Panc1 (cell line): ENCODE measurements around the gene NUDT3.

Experiments used
- POLR2AphosphoS5 ChIP-seq: IDR thresholded peaks from 2 replicates; pipeline ENCODE4 v1.6.1; 2012; ENCODE audit warnings: mild to moderate bottlenecking, low read depth, low read length, moderate library complexity
- SIN3A ChIP-seq: IDR thresholded peaks from 2 replicates; pipeline ENCODE4 v1.6.1; 2012; ENCODE audit warnings: low read depth, mild to moderate bottlenecking, low read length, moderate library complexity, borderline replicate concordance; ENCODE audit not compliant: insufficient read depth
- TCF7L2 ChIP-seq: IDR thresholded peaks from 2 replicates; pipeline ENCODE4 v1.6.1; 2011; ENCODE audit warnings: mild to moderate bottlenecking, low read depth, low read length, inconsistent platforms
- TF ChIP-seq, protein P1 (sequence below): fragments of 450-650 bp; IDR thresholded peaks from 2 replicates; pipeline ENCODE4 v1.5.1; 2017; ENCODE audit warnings: mild to moderate bottlenecking
- TF ChIP-seq, protein P2 (sequence below), 2 experiments: IDR thresholded peaks; 2 replicates each; pipeline ENCODE4 v1.6.1; 2011 to 2012; ENCODE audit warnings: low read depth in 2 of 2, control low read depth in 1 of 2, low read length in 1 of 2, mild to moderate bottlenecking in 1 of 2, moderate library complexity in 1 of 2; ENCODE audit not compliant: insufficient read depth in 1 of 2

DNA sequence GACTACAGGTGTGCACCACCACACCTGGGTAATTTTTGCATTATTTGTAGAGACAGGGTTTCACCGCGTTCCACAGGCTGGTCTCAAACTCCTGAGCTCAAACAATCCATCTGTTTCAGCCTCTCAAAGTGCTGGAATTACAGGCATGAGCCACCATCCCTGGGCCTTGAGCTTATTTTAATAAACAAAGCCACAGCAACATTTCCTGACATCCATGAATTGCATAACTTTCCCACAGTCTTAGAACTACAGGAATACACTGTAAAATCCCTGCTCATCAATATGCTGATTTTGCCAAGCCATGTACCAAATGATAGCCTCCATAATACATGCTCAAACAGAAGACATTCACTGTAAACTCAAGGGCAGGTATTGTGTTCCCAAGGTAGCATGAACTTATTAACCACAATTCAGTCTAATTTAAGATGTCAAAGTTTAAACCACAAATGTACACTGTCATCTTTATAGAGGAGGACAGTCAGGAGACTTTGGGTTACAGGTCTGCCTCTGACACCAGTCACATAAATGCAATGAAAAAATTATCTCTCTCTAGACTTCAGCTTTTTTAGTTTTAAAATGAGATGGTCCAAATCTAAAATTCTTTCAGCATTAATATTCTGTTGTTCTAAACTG is 40.0 kb downstream of the NUDT3 start:
- TF ChIP-seq, protein P1, sequence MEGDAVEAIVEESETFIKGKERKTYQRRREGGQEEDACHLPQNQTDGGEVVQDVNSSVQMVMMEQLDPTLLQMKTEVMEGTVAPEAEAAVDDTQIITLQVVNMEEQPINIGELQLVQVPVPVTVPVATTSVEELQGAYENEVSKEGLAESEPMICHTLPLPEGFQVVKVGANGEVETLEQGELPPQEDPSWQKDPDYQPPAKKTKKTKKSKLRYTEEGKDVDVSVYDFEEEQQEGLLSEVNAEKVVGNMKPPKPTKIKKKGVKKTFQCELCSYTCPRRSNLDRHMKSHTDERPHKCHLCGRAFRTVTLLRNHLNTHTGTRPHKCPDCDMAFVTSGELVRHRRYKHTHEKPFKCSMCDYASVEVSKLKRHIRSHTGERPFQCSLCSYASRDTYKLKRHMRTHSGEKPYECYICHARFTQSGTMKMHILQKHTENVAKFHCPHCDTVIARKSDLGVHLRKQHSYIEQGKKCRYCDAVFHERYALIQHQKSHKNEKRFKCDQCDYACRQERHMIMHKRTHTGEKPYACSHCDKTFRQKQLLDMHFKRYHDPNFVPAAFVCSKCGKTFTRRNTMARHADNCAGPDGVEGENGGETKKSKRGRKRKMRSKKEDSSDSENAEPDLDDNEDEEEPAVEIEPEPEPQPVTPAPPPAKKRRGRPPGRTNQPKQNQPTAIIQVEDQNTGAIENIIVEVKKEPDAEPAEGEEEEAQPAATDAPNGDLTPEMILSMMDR, result no peak
- TF ChIP-seq POLR2AphosphoS5 (no peak), SIN3A (no peak), TCF7L2 (no peak)
- TF ChIP-seq, protein P2, sequence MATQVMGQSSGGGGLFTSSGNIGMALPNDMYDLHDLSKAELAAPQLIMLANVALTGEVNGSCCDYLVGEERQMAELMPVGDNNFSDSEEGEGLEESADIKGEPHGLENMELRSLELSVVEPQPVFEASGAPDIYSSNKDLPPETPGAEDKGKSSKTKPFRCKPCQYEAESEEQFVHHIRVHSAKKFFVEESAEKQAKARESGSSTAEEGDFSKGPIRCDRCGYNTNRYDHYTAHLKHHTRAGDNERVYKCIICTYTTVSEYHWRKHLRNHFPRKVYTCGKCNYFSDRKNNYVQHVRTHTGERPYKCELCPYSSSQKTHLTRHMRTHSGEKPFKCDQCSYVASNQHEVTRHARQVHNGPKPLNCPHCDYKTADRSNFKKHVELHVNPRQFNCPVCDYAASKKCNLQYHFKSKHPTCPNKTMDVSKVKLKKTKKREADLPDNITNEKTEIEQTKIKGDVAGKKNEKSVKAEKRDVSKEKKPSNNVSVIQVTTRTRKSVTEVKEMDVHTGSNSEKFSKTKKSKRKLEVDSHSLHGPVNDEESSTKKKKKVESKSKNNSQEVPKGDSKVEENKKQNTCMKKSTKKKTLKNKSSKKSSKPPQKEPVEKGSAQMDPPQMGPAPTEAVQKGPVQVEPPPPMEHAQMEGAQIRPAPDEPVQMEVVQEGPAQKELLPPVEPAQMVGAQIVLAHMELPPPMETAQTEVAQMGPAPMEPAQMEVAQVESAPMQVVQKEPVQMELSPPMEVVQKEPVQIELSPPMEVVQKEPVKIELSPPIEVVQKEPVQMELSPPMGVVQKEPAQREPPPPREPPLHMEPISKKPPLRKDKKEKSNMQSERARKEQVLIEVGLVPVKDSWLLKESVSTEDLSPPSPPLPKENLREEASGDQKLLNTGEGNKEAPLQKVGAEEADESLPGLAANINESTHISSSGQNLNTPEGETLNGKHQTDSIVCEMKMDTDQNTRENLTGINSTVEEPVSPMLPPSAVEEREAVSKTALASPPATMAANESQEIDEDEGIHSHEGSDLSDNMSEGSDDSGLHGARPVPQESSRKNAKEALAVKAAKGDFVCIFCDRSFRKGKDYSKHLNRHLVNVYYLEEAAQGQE (IDR thresholded peaks at IDR 0.05; ENCODE audit: insufficient read depth in 1 of 2, low read depth in 2 of 2, low read length in 1 of 2), result no peak
